ENCODE measurements around the gene LRMDA. TPM values are rescaled to one million over a fixed set of nuclear protein-coding genes. Genes with fewer than 3 reads are reported as not detected.

The LRMDA gene
- total RNA-seq, 2 experiments from 2014 or later: not detected

DNA sequence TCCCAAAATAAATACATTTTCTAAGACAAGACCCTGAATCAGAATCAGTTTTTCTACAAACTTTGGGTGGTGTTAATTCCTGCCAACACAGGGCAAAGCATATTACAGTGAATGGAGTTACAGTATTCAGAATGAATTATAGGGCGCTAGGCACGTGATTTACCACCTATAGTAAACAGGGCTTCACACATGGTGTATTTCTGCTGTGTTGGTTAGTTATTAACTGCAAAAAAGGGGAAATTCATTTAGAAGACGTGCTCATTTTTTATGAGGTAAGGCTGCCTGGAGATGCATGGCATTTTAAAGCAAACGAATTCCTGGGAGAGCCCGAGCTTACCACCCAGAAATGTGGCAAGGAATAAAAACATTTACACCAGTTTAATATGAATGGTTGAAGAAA is 393.8 kb downstream of the LRMDA start:
- H3K27ac Mint-ChIP-seq: no peak overlapping the region
- no peak for DNase-seq
- no peak overlapping the region for H3K4me3 ChIP-seq (ENCODE audit: low read length)
- no peaks in the 10 kb centered on the region for H3K36me3 ChIP-seq (ENCODE audit: insufficient read depth, low read length)
- H3K27me3 ChIP-seq (ENCODE audit: control insufficient read depth in 1 of 2, insufficient read depth in 2 of 2, low read length in 2 of 2): no peaks in the 10 kb centered on the region
- no peaks in the 10 kb centered on the region for H3K9me3 ChIP-seq (ENCODE audit: control insufficient read depth in 1 of 2, insufficient read depth in 1 of 2, low read length in 2 of 2)
- intact Hi-C loops (cut with DNase I, micrococcal nuclease): no loop called here
- ChIA-PET POLR2A (no interaction called here), CTCF (no interaction called here)
- no peaks in the 10 kb centered on the region for H3K4me1 Mint-ChIP-seq (ENCODE audit: low read depth)
- no peak overlapping the region for H3K27ac ChIP-seq (ENCODE audit: low read depth in 1 of 2, low read length in 2 of 2)
- H3K9me3 Mint-ChIP-seq: peaks cover 11% of the 10 kb centered on the region
- H3K4me1 ChIP-seq (ENCODE audit: insufficient read depth, low read length): no peaks in the 10 kb centered on the region
- H3K4me3 Mint-ChIP-seq: no peak overlapping the region
- peaks cover 4% of the 10 kb centered on the region for H3K27me3 Mint-ChIP-seq
- no peak for ATAC-seq (ENCODE audit: poor library complexity)
- TF ChIP-seq, protein P1, sequence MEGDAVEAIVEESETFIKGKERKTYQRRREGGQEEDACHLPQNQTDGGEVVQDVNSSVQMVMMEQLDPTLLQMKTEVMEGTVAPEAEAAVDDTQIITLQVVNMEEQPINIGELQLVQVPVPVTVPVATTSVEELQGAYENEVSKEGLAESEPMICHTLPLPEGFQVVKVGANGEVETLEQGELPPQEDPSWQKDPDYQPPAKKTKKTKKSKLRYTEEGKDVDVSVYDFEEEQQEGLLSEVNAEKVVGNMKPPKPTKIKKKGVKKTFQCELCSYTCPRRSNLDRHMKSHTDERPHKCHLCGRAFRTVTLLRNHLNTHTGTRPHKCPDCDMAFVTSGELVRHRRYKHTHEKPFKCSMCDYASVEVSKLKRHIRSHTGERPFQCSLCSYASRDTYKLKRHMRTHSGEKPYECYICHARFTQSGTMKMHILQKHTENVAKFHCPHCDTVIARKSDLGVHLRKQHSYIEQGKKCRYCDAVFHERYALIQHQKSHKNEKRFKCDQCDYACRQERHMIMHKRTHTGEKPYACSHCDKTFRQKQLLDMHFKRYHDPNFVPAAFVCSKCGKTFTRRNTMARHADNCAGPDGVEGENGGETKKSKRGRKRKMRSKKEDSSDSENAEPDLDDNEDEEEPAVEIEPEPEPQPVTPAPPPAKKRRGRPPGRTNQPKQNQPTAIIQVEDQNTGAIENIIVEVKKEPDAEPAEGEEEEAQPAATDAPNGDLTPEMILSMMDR (IDR thresholded peaks at IDR 0.05): no peak
- no peaks in the 10 kb centered on the region for H3K36me3 Mint-ChIP-seq (ENCODE audit: low read depth)

DNA sequence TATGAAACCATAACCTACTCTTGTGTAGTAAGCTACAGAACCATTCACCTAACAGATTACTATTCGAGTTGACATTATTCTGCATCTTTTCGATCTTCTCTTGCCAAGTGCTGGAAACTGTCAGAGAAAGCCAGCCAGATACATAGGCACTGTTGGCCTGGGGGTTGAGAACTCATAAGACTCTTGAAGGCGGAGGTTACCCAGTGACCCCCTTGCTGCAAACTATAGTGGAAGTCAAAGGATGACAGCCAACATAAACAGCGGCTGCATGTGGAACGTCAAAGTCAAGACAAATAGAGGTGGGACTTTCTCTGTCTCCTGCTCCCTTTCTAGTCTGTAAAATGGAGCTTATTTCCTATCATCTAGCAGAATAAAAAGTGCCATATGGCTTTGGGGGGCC is 394.2 kb downstream of the LRMDA start:
- Mint-ChIP-seq H3K36me3 (ENCODE audit: low read depth) (no peaks in the 10 kb centered on the region), H3K27me3 (no peaks in the 10 kb centered on the region)
- H3K4me1 ChIP-seq (ENCODE audit: insufficient read depth, low read length): no peaks in the 10 kb centered on the region

DNA sequence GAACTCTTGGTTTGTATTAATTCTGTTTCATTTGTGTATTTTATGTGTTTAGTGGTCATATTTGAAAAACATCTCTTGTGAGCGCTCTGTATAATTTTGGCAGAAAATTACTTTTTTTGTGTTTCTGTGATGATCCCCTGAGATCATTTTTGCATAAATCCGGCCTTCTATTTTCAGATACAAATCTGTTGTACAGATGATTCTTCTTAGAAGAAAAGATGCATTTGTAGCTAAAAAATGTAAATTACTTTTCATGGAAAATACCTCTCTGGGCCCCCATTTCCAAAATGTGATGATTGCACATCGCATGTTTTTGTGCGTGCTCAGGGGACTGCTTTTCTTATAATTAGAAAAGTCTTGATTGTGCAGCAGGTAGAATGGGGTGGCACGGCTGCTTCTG is 395.4 kb downstream of the LRMDA start:
- Histone ChIP-seq H3K36me3 (ENCODE audit: insufficient read depth, low read length) (no peaks in the 10 kb centered on the region), H3K27me3 (ENCODE audit: control insufficient read depth in 1 of 2, insufficient read depth in 2 of 2, low read length in 2 of 2) (no peaks in the 10 kb centered on the region), H3K4me1 (ENCODE audit: insufficient read depth, low read length) (no peaks in the 10 kb centered on the region), H3K27ac (ENCODE audit: low read depth in 1 of 2, low read length in 2 of 2) (no peak overlapping the region), H3K4me3 (ENCODE audit: low read length) (no peak overlapping the region), H3K9me3 (ENCODE audit: control insufficient read depth in 1 of 2, insufficient read depth in 1 of 2, low read length in 2 of 2) (peaks cover 0 to 7% of the 10 kb centered on the region in 2 experiments)
- ChIA-PET POLR2A (no interaction called here), CTCF (no interaction called here)
- H3K9me3 Mint-ChIP-seq: peaks cover 10% of the 10 kb centered on the region
- no peak for DNase-seq
- H3K36me3 Mint-ChIP-seq (ENCODE audit: low read depth): no peaks in the 10 kb centered on the region
- H3K27ac Mint-ChIP-seq: no peak overlapping the region
- no peak for ATAC-seq (ENCODE audit: poor library complexity)
- no peaks in the 10 kb centered on the region for H3K27me3 Mint-ChIP-seq
- TF ChIP-seq, protein P1 (IDR thresholded peaks at IDR 0.05): no peak
- intact Hi-C loops (cut with DNase I, micrococcal nuclease): no loop called here
- no peaks in the 10 kb centered on the region for H3K4me1 Mint-ChIP-seq (ENCODE audit: low read depth)
- no peak overlapping the region for H3K4me3 Mint-ChIP-seq

More for the DNA sequence above, 394.2 kb downstream of the LRMDA start:
- no peak overlapping the region for H3K27ac ChIP-seq (ENCODE audit: low read depth in 1 of 2, low read length in 2 of 2)
- H3K4me3 ChIP-seq (ENCODE audit: low read length): no peak overlapping the region
- TF ChIP-seq, protein P1 (IDR thresholded peaks at IDR 0.05): no peak
- ChIA-PET CTCF (no interaction called here), POLR2A (no interaction called here)
- intact Hi-C loops (cut with DNase I, micrococcal nuclease): no loop called here
- no peaks in the 10 kb centered on the region for H3K36me3 ChIP-seq (ENCODE audit: insufficient read depth, low read length)
- H3K27me3 ChIP-seq (ENCODE audit: control insufficient read depth in 1 of 2, insufficient read depth in 2 of 2, low read length in 2 of 2): no peaks in the 10 kb centered on the region
- H3K9me3 ChIP-seq (ENCODE audit: control insufficient read depth in 1 of 2, insufficient read depth in 1 of 2, low read length in 2 of 2): no peaks in the 10 kb centered on the region
- ATAC-seq (ENCODE audit: poor library complexity) (no peak), DNase-seq (no peak)
- Mint-ChIP-seq H3K9me3 (peaks cover 12% of the 10 kb centered on the region), H3K4me3 (no peak overlapping the region), H3K4me1 (ENCODE audit: low read depth) (no peaks in the 10 kb centered on the region), H3K27ac (no peak overlapping the region)
